IPS-20b (cell line): ENCODE measurements around the gene TAS2R13.

Experiments
- H3K27ac ChIP-seq: one replicate; pipeline ENCODE4 v1.5.1; 2013; ENCODE audit warnings: low read length
- H3K27me3 ChIP-seq: 2 replicates; pipeline ENCODE4 v1.6.1; 2013; ENCODE audit warnings: mild to moderate bottlenecking, low read length, inconsistent platforms; ENCODE audit not compliant: insufficient read depth
- H3K36me3 ChIP-seq: 2 replicates; pipeline ENCODE4 v1.6.1; 2013; ENCODE audit warnings: low read depth, mild to moderate bottlenecking, inconsistent platforms, low read length, moderate library complexity; ENCODE audit not compliant: insufficient read depth
- H3K4me1 ChIP-seq: 2 replicates; pipeline ENCODE4 v1.6.1; 2013; ENCODE audit warnings: mild to moderate bottlenecking, control low read depth, inconsistent platforms, low read length, moderate library complexity; ENCODE audit not compliant: insufficient read depth
- H3K4me3 ChIP-seq: 2 replicates; pipeline ENCODE4 v1.5.1; 2013; ENCODE audit warnings: mild to moderate bottlenecking, low read length, inconsistent platforms
- H3K9ac ChIP-seq: 2 replicates; pipeline ENCODE4 v1.6.1; 2013; ENCODE audit warnings: low read depth, mild to moderate bottlenecking, inconsistent platforms, low read length, moderate library complexity
- H3K9me3 ChIP-seq: 2 replicates; pipeline ENCODE4 v1.6.1; 2013; ENCODE audit warnings: mild to moderate bottlenecking, low read depth, low read length, inconsistent platforms; ENCODE audit not compliant: insufficient read depth

The TAS2R13 gene, protein sequence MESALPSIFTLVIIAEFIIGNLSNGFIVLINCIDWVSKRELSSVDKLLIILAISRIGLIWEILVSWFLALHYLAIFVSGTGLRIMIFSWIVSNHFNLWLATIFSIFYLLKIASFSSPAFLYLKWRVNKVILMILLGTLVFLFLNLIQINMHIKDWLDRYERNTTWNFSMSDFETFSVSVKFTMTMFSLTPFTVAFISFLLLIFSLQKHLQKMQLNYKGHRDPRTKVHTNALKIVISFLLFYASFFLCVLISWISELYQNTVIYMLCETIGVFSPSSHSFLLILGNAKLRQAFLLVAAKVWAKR

DNA sequence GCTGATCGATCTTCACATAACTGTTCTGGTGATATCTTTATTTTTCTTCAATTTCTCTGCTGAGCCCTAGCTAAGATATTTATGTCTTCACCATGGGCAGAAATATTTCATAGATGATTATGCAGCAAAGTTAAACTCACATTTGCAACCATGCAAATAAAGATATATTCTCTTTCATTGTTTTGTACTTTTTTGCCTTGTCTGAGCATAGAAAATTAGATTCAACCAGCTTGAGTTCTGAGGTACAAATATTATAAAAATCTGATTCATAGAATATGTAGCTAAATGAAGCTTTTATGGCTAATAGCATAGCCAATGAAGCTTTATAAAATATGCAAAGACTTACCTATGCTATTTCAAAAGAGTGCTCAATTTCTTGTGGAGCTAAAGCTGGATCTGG, at the start of gene TAS2R13:
TSS of gene TAS2R13 (minus strand) at position 101 of the 400 bp plus-strand sequence. CDS start 264 bp downstream, outside the sequence.
- Histone ChIP-seq H3K27me3 (no peaks in the 10 kb centered on the region), H3K9ac (no peak within 1 kb of the TSS)

DNA sequence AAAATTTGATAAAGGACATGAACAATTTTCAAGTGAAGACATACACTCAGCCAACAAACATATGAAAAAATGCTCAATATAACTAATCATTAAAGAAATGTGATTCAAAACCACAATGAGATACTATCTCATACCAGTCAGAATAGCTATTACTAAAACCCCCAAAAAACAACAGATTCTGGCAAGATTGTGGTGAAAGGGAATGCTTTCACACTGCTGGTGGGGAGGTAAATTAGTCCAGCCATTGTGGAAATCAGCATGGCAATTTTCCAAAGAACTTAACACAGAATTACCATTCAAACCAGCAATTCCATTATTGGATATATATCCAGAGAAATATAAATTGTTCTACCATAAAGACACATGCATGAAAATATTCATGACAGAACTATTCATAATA, 48.4 kb upstream of the TAS2R13 start:
- Histone ChIP-seq H3K9me3 (no peaks in the 10 kb centered on the region), H3K4me1 (no peaks in the 10 kb centered on the region), H3K27ac (no peak overlapping the region), H3K36me3 (no peaks in the 10 kb centered on the region), H3K9ac (no peak overlapping the region), H3K4me3 (no peak overlapping the region), H3K27me3 (no peaks in the 10 kb centered on the region)

More for the DNA sequence above, at the start of gene TAS2R13:
- H3K9me3 ChIP-seq, result peaks cover 12% of the 10 kb centered on the region
- no peak within 1 kb of the TSS for H3K4me3 ChIP-seq
- H3K4me1 ChIP-seq, result no peaks in the 10 kb centered on the region; the same call in 1 of the 2 replicates
- no peaks in the 10 kb centered on the region for H3K36me3 ChIP-seq
- H3K27ac ChIP-seq, result no peak within 1 kb of the TSS

DNA sequence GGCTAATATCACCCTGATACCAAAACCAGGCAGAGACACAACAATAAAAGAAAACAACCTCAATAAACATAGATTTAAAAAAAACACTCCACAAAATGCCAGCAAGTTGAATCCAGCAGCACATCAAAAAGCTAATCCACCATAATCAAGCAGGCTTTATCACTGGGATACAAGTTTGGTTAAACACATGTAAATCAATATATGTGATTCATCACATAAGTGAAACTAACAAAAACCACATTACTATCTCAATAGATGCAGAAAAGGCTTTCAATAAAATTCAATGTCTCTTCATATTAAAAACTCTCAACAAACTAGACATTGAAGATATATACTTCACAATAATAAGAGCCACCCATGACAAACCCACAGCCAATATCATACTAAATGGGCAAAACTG, 46.7 kb upstream of the TAS2R13 start:
- no peaks in the 10 kb centered on the region for H3K27me3 ChIP-seq
- H3K36me3 ChIP-seq, result no peaks in the 10 kb centered on the region
- no peak overlapping the region for H3K4me3 ChIP-seq
- H3K9me3 ChIP-seq, result no peaks in the 10 kb centered on the region
- H3K9ac ChIP-seq, result no peak overlapping the region
- H3K4me1 ChIP-seq, result no peaks in the 10 kb centered on the region
- H3K27ac ChIP-seq, result no peak overlapping the region

DNA sequence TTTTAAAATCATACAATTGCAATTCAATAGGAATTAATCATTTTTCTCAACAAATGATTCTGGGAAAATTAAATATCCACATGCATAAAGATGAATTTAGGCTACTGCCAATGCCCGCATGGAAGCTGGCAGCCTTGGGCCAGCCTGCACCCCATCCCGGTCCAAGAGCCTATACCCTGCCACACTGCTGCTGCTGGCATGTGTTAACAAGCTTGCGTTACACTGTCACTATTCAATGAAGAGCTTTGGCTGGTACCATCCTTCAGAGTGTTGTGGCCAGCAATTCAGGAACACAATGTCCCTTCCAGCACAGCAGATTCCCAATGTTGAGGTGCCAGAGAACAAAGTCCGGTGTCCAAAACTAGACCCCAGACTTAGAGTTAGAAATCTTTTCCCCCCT, 43.3 kb upstream of the TAS2R13 start:
- Histone ChIP-seq H3K27me3 (no peaks in the 10 kb centered on the region), H3K4me1 (no peaks in the 10 kb centered on the region), H3K9ac (no peak overlapping the region), H3K9me3 (peaks cover 6% of the 10 kb centered on the region), H3K27ac (no peak overlapping the region), H3K4me3 (no peak overlapping the region), H3K36me3 (0 out of 2 replicates have a peak, but pooled peaks cover 3% of the 10 kb centered on the region)

DNA sequence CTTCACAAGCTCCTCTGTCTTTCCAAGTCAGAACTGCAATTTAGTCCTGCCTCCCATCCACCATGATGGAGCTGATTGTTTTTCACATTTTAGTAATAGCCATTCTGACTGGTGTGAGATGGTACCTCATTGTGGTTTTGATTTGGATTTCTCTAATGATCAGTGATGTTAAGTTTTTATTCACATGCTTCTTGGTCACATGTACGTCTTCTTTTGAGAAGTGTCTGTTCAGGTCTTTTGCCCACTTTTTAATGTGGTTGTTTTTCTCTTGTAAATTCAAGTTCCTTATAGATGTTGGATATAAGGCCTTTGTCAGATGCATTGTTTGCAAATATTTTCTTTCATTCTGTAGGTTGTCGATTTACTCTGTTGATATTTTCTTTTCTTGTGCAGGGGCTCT, 33.8 kb upstream of the TAS2R13 start:
- Histone ChIP-seq H3K36me3 (no peaks in the 10 kb centered on the region; the same call in 1 of the 2 replicates), H3K27ac (no peak overlapping the region), H3K27me3 (no peaks in the 10 kb centered on the region), H3K9ac (no peak overlapping the region), H3K4me1 (0 out of 2 replicates have a peak, but pooled peaks cover 4% of the 10 kb centered on the region), H3K9me3 (peaks cover 40% of the 10 kb centered on the region), H3K4me3 (no peak overlapping the region)

DNA sequence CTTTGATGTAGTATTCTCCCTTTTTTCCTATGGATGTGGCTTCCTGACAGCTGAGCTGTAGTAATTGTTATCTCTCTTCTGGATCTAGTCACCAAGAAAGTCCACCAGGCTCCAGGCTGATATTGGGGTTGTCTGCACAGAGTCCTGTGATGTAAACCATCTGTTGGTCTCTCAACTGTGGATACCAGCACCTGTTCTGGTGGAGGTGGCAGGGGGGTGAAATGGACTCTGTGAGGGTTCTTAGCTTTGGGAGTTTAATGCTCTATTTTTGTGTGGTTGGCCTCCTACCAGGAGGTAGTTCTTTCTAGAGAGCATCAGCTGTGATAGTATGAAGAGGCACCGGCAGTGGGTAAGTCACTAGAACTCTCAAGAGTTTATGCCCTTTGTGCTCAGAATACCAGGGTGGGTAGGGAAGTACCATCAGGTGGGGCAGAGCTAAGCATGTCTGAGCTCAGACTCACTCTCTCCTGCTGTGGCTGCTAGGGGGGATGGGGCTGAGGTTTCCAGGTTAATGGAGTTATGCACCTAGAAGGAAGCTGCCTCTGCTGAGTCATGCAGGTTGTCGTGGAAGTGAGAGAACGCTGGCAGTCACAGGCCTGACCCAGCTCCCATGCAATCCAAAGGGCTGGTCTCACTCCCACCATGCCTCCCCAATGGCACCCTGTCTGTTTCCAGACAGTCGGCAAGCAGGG, 32.7 kb upstream of the TAS2R13 start:
- Histone ChIP-seq H3K9ac (peak overlapping the region; percentile 34; the same call in 1 of the 2 replicates), H3K27me3 (no peaks in the 10 kb centered on the region), H3K27ac (no peak overlapping the region), H3K36me3 (no peaks in the 10 kb centered on the region; the same call in 1 of the 2 replicates), H3K4me1 (0 out of 2 replicates have a peak, but pooled peaks cover 4% of the 10 kb centered on the region), H3K9me3 (peaks cover 30% of the 10 kb centered on the region), H3K4me3 (no peak overlapping the region)

DNA sequence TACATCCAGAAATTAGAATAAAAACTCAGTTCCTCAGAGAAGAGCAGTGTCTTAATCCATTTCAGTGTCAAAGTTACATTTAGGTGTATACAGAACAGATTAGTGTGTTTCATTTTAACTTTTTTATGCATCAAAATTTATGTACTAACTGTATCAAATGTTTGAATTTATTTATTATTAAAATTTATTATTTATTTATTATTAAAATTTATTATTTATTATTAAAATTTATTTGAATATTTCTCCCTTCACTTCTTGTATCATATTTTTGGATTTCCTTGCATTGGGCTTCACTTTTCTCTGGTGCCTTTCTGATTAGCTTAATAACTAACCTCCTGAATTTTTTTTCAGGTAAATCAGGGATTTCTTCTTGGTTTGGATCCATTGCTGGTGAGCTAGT, 32.0 kb upstream of the TAS2R13 start:
- Histone ChIP-seq H3K9me3 (peaks cover 24% of the 10 kb centered on the region), H3K9ac (no peak overlapping the region), H3K4me3 (no peak overlapping the region), H3K27me3 (no peaks in the 10 kb centered on the region), H3K36me3 (no peaks in the 10 kb centered on the region), H3K27ac (no peak overlapping the region), H3K4me1 (0 out of 2 replicates have a peak, but pooled peaks cover 4% of the 10 kb centered on the region)

DNA sequence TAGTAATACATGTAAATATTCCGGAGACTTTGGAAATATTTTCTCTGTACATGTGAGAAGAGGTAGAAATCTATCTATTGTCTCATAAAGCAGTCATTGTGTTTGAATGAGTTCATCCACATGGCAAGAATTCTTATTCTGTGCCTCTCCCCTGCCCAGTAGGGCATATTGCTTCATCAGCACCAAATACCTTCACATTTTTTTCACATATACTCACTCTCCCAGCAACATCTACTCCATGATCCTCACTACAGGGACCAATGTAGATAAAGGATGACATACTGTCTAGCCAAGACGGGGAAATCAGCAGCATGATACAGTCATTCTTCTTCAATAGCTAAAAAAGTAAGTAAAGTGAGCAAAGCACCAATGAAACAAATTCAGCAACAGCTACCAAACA, 31.0 kb upstream of the TAS2R13 start:
- Histone ChIP-seq H3K36me3 (no peaks in the 10 kb centered on the region), H3K27ac (no peak overlapping the region), H3K9me3 (peaks cover 17% of the 10 kb centered on the region), H3K9ac (no peak overlapping the region), H3K27me3 (no peaks in the 10 kb centered on the region), H3K4me1 (0 out of 2 replicates have a peak, but pooled peaks cover 4% of the 10 kb centered on the region), H3K4me3 (no peak overlapping the region)

DNA sequence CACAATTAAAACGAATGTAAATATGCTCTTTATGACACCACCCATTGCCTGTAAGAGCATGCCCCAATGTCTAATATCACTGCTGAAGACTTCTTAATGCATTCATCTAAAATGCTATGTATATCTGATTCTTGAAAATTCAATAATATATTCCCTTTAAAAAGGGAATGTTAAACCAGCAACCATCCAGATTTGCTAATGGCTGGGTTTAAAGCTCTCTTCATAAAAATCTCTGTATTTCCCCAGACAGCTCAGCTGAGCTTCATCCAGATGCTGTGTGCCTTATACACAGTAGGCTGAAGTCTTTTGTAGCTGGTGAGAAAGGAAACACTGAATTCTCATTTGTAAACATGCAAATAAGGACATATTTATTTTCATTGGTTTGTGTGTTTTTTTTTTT, 29.8 kb upstream of the TAS2R13 start, which contains the start of gene TAS2R14:
TSS of gene TAS2R14 (minus strand) at position 101 of the 400 bp plus-strand sequence. CDS start at position 45, 56 bp downstream.
- Histone ChIP-seq H3K9me3 (peaks cover 6% of the 10 kb centered on the region), H3K27me3 (no peaks in the 10 kb centered on the region), H3K36me3 (no peaks in the 10 kb centered on the region), H3K9ac (no peak within 1 kb of the TSS), H3K27ac (no peak within 1 kb of the TSS), H3K4me3 (no peak within 1 kb of the TSS), H3K4me1 (0 out of 2 replicates have a peak, but pooled peaks cover 4% of the 10 kb centered on the region)

DNA sequence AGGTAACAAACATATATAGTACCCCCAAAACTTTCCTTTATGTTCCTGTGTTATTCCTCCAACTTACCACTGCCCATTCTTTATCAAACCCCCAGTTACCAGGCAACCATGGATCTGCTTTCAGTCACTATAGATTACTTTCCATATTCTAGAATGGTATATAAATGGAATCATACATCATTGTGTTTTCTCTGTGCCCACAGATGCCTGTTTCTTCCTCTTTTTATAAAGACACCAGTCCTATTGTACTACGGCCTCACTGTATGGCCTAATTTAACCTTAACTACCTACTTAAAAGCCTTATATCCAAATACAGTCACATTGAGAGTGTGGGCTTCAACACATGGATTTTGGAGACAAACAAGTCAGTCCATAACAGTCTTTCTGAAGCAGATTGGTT, 27.1 kb upstream of the TAS2R13 start:
- H3K9me3 ChIP-seq, result no peaks in the 10 kb centered on the region

DNA sequence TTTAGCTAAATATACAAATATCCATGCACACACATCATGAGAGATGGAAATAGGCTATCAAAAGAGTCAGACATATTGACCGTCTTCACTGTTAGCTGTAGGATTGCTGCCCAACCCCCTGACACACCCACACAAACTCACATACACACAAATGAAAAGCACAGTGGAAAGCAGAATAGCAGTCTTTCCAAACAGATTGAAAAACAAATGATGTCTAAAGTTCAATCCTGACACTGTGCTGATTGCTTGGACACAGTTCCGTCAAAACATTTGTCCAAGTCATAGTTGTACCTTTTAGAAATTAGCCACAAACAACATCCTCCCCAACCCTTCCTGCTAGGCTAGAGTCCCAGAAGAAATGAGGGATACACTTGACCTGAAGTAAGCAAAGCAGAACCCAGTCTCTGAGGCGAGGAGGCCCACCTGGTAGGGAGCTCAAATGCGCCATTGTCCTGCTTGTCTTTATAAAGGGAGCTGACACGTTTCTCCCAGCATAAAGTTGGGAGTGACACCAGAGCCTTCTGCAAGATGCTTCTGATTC, 19.5 kb upstream of the TAS2R13 start, which contains the start of gene PRH2:
TSS of gene PRH2 (plus strand) at position 491 of the 541 bp plus-strand sequence. CDS start at position 529, 38 bp downstream.
- Histone ChIP-seq H3K27ac (no peak within 1 kb of the TSS), H3K36me3 (no peaks in the 10 kb centered on the region), H3K4me1 (no peaks in the 10 kb centered on the region), H3K4me3 (no peak within 1 kb of the TSS), H3K9ac (no peak within 1 kb of the TSS), H3K9me3 (no peaks in the 10 kb centered on the region), H3K27me3 (no peaks in the 10 kb centered on the region)

More for the DNA sequence above, 27.1 kb upstream of the TAS2R13 start:
- Histone ChIP-seq H3K4me1 (no peaks in the 10 kb centered on the region), H3K9ac (no peak overlapping the region), H3K27me3 (no peaks in the 10 kb centered on the region), H3K27ac (no peak overlapping the region), H3K36me3 (no peaks in the 10 kb centered on the region), H3K4me3 (no peak overlapping the region)
